ENCODE results near the gene ACAD10.

The ACAD10 gene

DNA sequence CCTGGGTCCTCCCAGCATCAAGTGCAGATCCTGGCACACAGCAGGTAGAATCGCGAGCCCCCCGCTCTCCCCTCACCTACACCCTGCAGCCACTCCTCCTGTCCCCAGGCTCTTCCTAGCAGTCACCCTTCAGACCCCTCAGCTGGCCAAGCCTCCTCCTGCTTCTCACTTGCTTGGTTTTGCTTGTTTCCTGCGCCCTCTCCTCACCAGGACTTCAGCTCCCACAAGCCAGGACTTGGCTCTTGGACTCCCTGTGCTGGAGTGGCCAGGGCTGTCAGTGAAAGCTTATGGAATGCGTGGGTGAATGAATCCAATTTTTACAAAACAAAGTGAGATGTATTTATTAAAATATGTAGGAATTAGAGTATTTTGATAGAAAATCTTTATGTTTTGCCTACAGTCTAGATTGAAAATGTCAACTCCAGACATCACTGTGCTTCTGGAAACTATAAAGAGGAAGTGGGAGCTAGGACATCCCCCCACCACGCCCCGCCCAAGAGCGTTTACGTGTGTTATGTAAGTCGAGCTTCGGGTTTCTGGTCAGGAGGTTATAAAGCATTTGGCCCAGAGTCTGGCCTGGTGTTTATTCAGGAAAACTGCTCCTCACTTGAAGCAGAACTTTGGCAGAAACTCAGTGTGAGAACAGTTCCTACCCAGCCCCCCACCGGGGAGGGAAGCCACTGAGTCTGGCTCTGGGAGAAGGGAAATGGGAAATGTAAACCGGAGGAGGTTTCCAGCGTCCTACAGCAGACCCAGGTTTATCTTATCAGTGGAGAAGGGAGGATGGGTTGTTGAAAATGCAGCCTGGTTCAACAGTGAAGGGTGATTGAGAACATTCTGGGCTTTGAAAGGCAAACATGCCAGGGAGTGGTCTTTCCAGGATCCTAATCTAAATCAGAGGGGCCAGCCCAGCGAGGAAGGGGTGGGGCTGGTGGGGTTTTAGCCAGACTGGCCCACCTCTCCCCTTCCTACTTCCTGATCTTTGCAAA lies 89.6 kb downstream of the ACAD10 start:
- FAIRE-seq (no peak), DNase-seq (ENCODE audit: low spot score) (no peak)

DNA sequence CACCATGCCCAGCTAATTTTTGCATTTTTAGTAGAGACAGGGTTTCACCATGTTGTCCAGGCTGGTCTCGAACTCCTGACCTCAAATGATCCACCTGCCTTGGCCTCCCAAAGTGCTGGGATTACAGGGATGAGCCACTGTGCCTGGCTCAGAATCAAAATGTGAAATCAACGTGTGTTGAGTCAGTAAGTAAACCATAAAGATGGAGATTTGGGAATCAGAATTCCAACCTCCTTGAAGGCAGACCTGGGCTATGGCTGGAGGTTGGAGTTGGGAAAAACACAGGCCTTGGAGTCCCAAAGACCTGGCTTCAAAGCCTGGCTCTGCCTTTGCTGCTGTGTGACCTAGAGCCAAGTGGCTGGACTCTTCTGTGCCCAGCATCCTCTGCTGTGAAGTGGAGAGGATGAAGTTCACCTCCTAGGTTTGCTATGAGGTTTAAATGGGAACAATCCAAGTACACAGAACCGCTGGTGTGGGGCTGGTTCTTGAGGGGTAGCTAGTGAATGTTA lies 91.0 kb downstream of the ACAD10 start:
- DNase-seq (ENCODE audit: low spot score): no peak
- no peak for FAIRE-seq

DNA sequence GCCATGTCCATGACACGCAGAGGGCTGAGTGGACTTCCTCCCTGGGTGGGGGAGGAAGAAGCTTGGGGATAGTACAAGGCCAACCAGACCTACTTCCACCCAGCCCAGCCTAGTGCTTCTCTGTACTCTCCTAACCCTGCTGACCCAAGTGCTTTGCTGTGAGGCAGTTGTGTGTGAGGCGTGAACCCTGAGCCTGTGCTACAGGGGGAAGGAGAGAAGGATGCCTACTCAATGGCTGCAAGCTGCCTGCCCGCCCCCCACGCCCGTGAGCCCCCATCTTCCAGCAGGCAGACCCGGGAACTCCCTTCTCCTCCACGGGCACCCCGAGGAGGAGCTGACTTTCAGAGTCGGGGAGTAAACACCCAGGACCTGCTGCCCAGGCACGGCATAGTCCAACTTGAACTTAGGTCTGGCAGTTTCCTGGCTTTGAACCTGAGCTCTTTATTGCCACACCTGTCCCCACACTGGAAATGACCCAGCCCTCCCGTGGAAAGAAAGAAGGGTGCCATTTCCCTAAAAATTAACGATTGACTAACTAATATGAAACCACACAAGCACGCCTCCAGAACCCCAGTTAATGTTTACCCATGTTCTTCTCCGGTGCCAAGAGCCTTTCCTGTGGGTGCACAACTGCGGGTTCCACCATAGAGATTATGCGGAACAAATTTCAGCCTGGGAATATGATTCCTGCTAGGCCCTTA lies 91.6 kb downstream of the ACAD10 start:
- DNase-seq (ENCODE audit: low spot score): no peak
- FAIRE-seq: no peak

DNA sequence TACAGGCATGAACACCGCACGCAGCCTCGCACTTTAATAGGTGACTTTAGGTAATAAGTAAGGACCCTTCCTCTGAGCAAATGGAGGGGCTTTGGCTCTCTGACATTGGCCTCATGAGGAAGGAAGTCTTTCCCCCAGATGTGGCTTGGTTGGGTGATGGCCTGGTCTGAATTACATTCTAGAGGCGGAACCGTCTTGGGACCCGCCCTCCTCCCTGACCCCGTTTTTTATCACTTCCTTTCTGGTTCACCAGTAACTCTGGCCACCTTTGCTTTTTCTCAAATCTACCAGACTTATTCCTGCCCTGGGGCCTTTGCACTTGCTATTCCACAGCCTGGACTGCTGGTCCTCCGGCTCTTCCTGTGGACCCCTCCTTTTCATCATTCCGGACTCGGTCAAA lies 94.3 kb downstream of the ACAD10 start:
- no peak for DNase-seq (ENCODE audit: low spot score)
- FAIRE-seq: no peak

DNA sequence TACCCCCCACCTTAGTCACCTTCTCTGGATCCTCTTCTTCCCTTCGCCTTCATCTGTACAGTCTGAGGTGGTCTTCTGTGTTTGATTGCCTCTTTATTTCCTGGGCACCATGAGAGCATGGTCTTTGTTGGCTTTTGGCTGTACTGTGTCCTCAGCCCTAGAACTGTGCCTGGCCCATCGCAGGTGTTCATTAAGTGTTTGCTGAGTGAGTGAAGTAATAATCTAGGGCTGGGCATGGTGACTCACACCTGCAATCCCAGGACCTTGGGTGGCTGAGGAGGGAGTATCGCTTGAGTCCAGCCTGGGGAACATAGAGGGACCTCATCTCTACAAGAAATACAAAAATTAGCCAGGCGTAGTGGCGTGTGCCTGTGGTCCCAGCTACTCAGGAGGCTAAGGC lies 94.8 kb downstream of the ACAD10 start:
- FAIRE-seq (no peak), DNase-seq (ENCODE audit: low spot score) (no peak)

DNA sequence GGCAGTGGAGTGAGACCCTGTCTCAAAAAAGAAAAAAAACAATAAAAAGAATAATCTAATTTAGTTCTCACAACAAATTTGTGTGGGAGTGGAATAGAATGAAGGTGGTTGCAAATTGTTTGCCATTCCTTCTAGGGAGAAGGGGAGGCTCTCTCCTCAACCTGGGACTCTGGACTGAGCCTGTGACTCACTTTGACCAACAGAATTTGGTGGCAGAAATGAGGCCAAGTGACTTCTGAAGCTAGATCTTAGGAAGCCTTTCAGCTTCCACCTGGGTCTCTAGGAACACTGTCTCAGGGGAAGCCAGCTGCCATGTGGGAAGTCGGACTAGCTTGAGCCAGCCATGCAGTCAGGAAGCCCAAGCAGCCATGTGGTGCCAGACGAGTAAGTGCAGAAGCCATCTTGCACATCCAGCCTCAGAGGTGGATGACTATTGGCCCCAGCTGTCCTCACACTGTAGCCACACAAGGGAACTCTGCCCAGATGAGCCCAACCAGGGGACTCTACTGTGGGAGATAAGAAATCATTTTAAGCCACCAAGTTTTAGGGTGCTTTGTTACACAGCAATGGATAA lies 95.3 kb downstream of the ACAD10 start:
- no peak for DNase-seq (ENCODE audit: low spot score)

DNA sequence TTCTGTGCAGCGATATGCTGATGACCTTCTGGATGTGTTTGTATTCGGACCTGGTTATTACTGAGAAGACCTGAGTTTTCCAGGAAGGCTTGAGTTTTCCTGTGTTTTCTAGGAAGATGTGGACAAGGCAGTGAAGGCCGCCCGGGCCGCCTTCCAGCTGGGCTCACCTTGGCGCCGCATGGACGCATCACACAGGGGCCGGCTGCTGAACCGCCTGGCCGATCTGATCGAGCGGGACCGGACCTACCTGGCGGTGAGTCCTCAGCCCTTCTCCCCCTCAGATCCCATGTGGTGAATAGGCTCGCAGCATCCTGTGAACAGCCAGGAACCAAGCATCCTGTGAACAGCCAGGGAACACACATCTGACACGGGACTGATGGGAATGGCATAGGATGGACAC lies 97.2 kb downstream of the ACAD10 start:
- FAIRE-seq (no peak), DNase-seq (ENCODE audit: low spot score) (no peak)

More for the DNA sequence above, 95.3 kb downstream of the ACAD10 start:
- no peak for FAIRE-seq

DNA sequence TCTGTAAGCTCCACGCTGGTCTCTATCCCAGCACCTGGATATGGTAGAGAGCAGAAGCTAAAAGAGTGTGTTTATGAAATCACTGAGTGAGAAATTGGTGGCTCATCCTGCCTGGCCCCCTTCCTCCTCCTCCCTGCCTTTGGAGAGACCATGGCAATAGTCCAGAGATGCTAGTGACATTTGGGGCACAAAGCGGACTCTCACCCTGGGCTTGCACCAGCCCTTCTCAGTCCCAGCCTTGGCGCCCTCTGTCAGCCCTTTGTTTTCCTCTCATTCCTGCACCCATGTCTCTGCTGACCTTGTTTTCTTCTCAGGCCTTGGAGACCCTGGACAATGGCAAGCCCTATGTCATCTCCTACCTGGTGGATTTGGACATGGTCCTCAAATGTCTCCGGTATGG lies 99.1 kb downstream of the ACAD10 start:
- DNase-seq (ENCODE audit: low spot score): no peak
- FAIRE-seq: no peak

DNA sequence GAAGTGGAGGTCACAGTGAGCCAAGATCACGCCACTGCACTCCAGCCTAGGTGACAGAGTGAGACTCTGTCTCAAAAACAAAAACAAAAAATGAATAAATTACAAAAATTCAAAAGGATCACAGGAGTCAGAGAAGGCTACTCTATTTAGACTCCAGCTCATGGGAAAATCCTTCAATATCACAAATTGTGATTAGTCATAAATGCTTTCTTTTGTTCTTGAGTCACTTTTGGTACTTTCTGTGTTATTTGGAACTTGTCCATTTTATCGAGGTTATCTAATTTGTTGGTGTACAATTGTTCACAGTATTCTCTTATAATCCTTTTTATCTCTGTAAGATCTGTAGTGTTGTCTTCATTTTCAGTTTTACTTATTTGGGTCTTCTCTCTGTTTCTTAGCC lies 99.8 kb downstream of the ACAD10 start:
- DNase-seq (ENCODE audit: low spot score): no peak
- FAIRE-seq: no peak

DNA sequence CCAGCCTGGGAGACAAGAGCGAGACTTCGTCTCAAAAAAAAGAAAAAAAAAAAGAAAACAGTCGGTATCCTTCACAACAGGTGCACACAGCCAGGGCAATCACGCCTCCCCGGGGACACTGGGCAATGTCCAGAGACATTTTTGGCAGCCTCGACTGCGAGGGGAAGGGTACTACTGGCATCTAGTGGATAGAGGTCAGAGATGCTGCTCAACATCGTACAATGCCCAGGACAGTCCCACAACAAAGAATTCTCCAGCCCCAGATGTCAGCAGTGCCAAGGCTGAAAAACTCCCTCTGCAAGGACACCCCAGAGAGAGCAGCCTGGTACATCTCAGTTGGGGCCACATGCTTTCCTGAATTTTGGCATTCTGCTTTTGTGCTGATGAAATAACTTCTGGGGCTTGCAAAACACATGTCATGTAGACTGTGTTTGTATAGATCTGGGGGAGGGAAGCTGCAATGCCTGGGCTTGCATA lies 102.4 kb downstream of the ACAD10 start:
- DNase-seq (ENCODE audit: low spot score) (no peak), FAIRE-seq (no peak)

DNA sequence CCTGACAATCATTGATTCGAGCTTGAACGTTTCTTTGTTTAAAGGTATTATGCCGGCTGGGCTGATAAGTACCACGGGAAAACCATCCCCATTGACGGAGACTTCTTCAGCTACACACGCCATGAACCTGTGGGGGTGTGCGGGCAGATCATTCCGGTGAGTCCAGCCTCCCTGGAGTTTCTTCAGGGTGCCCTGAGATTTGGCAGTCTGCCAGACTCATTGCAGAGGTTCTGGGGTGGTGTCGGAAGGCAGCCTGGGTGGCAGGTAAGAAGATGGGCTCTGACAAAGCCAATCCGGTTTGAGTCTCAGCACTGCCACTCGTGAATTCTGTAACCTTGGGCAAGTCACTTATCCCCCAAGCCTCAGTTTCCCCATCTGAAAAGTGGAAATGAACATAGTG lies 103.9 kb downstream of the ACAD10 start:
- no peak for FAIRE-seq
- no peak for DNase-seq (ENCODE audit: low spot score)

DNA sequence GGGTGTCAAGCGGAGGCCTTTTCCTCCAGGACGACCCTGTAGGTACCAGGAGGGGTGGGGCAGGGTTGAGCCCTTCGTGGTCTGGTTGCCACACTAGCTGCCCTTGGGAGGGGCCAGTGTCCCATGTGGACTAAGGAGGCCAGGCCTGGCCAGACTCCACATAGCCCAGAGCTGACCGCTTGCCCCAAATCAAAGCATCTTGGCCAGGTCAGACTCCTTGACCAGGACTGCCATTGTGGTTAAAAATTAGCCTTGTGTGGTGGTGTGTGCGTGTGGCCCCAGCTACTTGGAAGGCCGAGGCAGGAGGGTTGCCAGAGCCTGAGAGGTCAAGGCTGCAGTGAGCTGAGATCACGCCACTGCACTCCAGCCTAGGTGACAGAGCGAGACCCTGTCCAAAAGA lies 105.7 kb downstream of the ACAD10 start:
- DNase-seq (ENCODE audit: low spot score) (no peak), FAIRE-seq (no peak)

DNA sequence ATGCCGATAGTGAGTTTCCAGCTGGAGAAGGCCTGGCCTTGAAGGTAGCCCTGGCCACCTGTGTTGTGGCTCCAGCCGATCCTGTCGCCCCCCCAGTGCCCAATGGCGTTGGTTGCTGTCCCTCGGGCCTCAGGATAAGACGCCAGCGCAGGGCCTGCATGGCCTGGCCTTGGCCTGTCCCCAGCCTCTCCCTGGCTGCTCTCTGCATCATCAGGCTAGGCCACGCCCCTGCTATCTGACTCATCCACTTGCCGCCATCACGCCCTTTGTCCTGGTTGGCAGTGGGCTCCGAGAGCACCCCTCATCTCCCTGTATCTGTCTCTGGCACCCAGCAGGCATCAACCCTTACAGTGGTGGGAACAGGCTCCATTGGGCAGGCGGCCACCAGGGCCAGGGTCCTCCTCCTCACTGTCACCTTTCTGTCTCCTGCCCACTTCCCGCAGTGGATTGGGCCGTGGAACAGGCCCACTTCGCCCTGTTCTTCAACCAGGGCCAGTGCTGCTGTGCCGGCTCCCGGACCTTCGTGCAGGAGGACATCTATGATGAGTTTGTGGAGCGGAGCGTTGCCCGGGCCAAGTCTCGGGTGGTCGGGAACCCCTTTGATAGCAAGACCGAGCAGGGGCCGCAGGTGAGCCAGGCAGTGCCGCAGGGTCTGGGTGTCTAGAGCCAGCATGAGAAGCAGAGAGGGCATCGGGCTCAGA lies 106.5 kb downstream of the ACAD10 start:
- no peak for DNase-seq (ENCODE audit: low spot score)
- no peak for FAIRE-seq

DNA sequence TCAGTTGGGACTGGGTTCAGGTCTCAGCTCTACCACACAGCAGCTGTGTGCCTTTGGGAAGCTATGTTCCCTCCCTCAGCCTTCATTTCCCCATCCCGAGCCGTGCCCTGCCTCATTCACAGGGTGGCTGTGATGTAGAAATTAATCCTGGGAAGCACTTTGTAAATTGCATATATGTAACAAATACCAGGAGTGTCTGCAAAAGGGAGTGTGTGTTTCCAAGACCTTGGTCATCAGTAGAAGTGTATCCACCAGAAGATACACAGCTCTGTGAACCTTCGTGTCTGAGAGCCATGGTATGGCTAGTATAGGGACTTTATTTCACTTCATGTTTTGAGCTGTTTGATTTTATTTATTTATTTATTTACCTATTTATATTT lies 107.0 kb downstream of the ACAD10 start:
- FAIRE-seq (no peak), DNase-seq (ENCODE audit: low spot score) (no peak)

DNA sequence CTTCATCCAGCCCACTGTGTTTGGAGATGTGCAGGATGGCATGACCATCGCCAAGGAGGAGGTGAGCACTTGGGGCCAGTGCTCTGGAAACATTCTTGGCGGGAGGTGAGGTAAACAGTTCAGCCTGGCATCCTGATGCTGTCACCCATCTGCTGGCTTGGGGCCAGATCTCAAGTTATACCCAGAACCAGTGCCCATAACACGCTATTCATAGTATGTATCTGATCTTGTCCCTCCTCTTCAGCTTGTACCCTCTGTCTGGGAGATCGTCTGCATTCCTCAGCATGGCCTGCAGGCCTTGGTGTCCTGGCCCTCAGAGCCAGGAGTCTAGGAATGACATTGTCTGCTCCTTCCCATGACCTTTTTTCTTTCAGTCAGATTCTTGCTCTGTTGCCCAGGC lies 112.3 kb downstream of the ACAD10 start:
- DNase-seq (ENCODE audit: low spot score): no peak
- no peak for FAIRE-seq

DNA sequence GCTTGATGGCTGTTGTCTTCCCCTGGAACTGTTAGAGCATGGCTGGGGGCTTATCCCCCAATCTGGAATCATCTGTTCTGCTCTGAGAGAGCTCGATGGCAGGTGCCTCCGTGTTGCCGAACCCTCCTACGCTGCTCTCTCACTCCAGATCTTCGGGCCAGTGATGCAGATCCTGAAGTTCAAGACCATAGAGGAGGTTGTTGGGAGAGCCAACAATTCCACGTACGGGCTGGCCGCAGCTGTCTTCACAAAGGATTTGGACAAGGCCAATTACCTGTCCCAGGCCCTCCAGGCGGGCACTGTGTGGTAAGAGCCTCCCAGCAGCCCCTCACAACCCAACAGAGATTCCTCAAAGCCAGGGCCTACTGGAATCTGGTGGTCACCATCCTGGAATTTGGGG lies 113.9 kb downstream of the ACAD10 start:
- DNase-seq (ENCODE audit: low spot score): no peak
- FAIRE-seq: no peak

DNA sequence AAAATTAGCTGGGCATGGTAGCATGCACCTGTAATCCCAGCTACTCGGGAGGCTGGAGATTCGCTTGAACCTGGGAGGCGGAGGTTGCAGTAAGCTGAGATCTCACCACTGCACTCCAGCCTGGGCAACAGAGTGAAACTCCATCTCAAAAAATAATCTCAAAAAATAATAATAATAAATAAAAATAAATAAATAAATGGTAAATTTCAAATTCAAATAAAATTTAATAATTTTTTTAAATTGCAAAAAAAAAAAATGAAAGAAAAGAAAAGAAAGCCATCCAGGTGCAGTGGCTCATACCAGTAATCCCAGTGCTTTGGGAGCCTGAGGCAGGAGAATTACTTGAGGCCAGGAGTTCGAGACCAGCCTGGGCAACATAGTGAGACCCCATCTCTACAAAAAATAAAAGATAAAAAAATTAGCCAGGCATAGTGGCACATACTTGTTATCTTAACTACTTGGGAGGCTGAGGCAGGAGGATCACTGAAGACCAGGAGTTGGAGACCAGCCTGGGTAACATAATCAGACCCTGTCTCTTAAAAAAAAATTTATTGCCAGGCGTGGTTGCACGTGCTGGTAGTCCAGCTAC lies 117.3 kb downstream of the ACAD10 start:
- DNase-seq (ENCODE audit: low spot score) (no peak), FAIRE-seq (no peak)

DNA sequence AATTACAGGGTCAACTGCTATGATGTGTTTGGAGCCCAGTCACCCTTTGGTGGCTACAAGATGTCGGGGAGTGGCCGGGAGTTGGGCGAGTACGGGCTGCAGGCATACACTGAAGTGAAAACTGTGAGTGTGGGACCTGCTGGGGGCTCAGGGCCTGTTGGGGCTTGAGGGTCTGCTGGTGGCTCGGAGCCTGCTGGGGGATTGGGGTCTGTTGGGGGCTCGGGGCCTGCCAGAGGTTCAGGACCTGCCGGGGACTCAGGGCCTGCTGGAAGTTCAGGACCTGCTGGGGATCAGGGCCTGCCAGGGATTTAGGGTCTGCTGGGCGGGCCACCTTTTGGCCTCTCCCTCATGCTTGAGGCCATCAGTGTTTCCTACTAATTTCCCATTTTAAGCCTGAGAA lies 118.0 kb downstream of the ACAD10 start:
- DNase-seq (ENCODE audit: low spot score) (no peak), FAIRE-seq (no peak)

DNA sequence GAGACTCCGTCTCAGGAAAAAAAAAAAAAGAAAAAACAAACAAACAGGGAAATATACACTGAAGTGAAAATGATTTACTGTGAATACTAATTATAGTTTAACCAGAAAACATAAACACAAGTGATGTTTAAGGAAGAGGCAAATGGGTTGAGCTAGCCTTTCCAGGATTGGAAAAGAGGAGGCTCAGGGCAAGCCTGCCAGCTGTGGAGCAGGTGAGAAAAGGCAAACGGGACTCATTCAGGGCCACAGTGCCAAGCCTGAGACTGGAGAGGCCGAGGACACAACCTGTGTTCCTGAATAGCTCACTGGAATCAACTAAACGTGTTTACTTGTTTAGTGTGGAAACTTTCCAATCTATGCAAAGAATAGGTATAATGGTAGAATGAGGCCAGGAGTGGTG lies 120.5 kb downstream of the ACAD10 start:
- FAIRE-seq (no peak), DNase-seq (ENCODE audit: low spot score) (no peak)

All from urothelium cell line (cell line).